GM12892 (cell line): ENCODE results near the gene LAS1L.

Experiments used
- POLR2A ChIP-seq: IDR thresholded peaks from 2 replicates; pipeline ENCODE4 v1.6.1; 2011; ENCODE audit warnings: low read depth, low read length, control low read depth
- POLR2AphosphoS5 ChIP-seq: IDR thresholded peaks from 2 replicates; pipeline ENCODE4 v1.6.1; 2011; ENCODE audit warnings: low read depth, low read length, control low read depth

DNA sequence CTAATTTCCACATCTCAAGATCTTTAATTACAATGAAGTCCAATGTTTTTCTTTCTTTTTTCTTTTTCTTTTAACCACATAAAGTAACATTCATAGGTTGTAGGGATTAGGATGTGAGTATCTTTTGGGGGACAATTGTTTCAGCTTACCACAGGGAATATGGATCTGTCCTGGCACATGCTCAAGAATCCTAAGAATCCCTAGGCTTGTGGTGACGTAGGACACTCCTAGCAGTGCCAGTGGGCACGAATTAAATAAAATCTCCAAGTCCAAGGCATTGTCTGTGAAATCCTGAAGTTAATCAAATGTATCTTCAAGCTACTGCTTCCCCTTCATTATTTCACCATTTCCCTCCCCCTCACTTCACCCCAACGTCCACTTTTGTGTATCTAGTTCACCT is 2.6 kb upstream of the LAS1L start:
- TF ChIP-seq POLR2AphosphoS5: no peak
- TF ChIP-seq POLR2A: no peak
